Mesenchymal stem cell (in vitro differentiated cells and primary cell): ENCODE data around the gene TMEM182.

Experiments
- DNase-seq: peaks from one replicate; pipeline ENCODE4 v3.0.0-alpha.2; 2013
- H2AFZ ChIP-seq: one replicate; pipeline ENCODE4 v1.6.1; 2013; ENCODE audit warnings: low read depth, mild to moderate bottlenecking, control low read depth, inconsistent platforms, low read length, moderate library complexity
- H2AK5ac ChIP-seq: 2 replicates; pipeline ENCODE4 v1.6.1; 2013; ENCODE audit warnings: low read length, moderate library complexity, mild to moderate bottlenecking, inconsistent platforms; ENCODE audit not compliant: severe bottlenecking
- H2BK120ac ChIP-seq: one replicate; pipeline ENCODE4 v1.6.1; 2013; ENCODE audit warnings: low read depth, mild to moderate bottlenecking, inconsistent platforms, low read length, moderate library complexity
- H2BK12ac ChIP-seq, 2 experiments: one replicate each; pipeline ENCODE4 v1.6.1; 2013; ENCODE audit warnings: inconsistent platforms in 2 of 2, low read length in 2 of 2, mild to moderate bottlenecking in 2 of 2, moderate library complexity in 2 of 2, control low read depth in 1 of 2
- H2BK15ac ChIP-seq: one replicate; pipeline ENCODE4 v1.6.1; 2013; ENCODE audit warnings: mild to moderate bottlenecking, low read depth, inconsistent platforms; ENCODE audit not compliant: poor library complexity, severe bottlenecking
- H2BK5ac ChIP-seq: 2 replicates; pipeline ENCODE4 v1.6.1; 2013; ENCODE audit warnings: low read depth, mild to moderate bottlenecking, low read length, control low read depth, inconsistent platforms; ENCODE audit not compliant: poor library complexity, severe bottlenecking
- H3K14ac ChIP-seq, 2 experiments: one replicate each; pipeline ENCODE4 v1.6.1; 2013; ENCODE audit warnings: inconsistent platforms in 2 of 2, low read length in 2 of 2, control low read depth in 1 of 2, mild to moderate bottlenecking in 1 of 2, moderate library complexity in 1 of 2
- H3K18ac ChIP-seq, 2 experiments: one replicate each; pipeline ENCODE4 v1.6.1; 2013; ENCODE audit warnings: inconsistent platforms in 2 of 2, low read length in 2 of 2, control low read depth in 1 of 2, low read depth in 1 of 2, mild to moderate bottlenecking in 1 of 2
- H3K23ac ChIP-seq, 2 experiments: one replicate each; pipeline ENCODE4 v1.6.1; 2013; ENCODE audit warnings: inconsistent platforms in 2 of 2, low read length in 2 of 2, mild to moderate bottlenecking in 2 of 2, moderate library complexity in 2 of 2, control low read depth in 1 of 2
- H3K27ac ChIP-seq: 2 replicates; pipeline ENCODE4 v1.5.1; 2013; ENCODE audit warnings: mild to moderate bottlenecking, moderate library complexity, low read length, control low read depth, inconsistent platforms; ENCODE audit not compliant: poor library complexity, severe bottlenecking
- H3K27me3 ChIP-seq, 2 experiments: 2 replicates each; pipeline versions ENCODE4 v1.6.1 to v1.7.0; 2013; ENCODE audit warnings: low read length in 2 of 2, mild to moderate bottlenecking in 2 of 2, moderate library complexity in 2 of 2, control low read depth in 1 of 2, inconsistent platforms in 1 of 2; ENCODE audit not compliant: control insufficient read depth in 1 of 2, insufficient read depth in 1 of 2
- H3K36me3 ChIP-seq, 2 experiments: 2 replicates each; pipeline versions ENCODE4 v1.6.1 to v1.7.0; 2013; ENCODE audit warnings: low read length in 2 of 2, control low read depth in 1 of 2, inconsistent platforms in 1 of 2, low read depth in 1 of 2, mild to moderate bottlenecking in 1 of 2; ENCODE audit not compliant: insufficient read depth in 2 of 2, control insufficient read depth in 1 of 2
- H3K4ac ChIP-seq, 2 experiments: one replicate each; pipeline ENCODE4 v1.6.1; 2013; ENCODE audit warnings: inconsistent platforms in 2 of 2, low read length in 2 of 2, mild to moderate bottlenecking in 2 of 2, moderate library complexity in 2 of 2, control low read depth in 1 of 2, low read depth in 1 of 2
- H3K4me1 ChIP-seq: 2 replicates; pipeline ENCODE4 v1.6.1; 2013; ENCODE audit warnings: low read depth, low read length, control low read depth; ENCODE audit not compliant: control insufficient read depth, insufficient read depth
- H3K4me2 ChIP-seq: 2 replicates; pipeline ENCODE4 v1.6.1; 2013; ENCODE audit warnings: low read length, mild to moderate bottlenecking, inconsistent platforms; ENCODE audit not compliant: poor library complexity, severe bottlenecking
- H3K4me3 ChIP-seq, 2 experiments: 2 replicates each; pipeline versions ENCODE4 v1.5.1 to v1.7.0; 2013; ENCODE audit warnings: low read length in 2 of 2, mild to moderate bottlenecking in 2 of 2, control low read depth in 1 of 2, low read depth in 1 of 2; ENCODE audit not compliant: insufficient read depth in 1 of 2
- H3K79me1 ChIP-seq: replicated peaks from 2 replicates; pipeline ENCODE4 v1.6.1; 2013; ENCODE audit warnings: mild to moderate bottlenecking, control low read depth, low read length, inconsistent platforms; ENCODE audit not compliant: poor library complexity, severe bottlenecking
- H3K9ac ChIP-seq: 2 replicates; pipeline ENCODE4 v1.7.0; 2013; ENCODE audit warnings: mild to moderate bottlenecking, low read length, moderate library complexity
- H3K9me3 ChIP-seq: 2 replicates; pipeline ENCODE4 v1.7.0; 2013; ENCODE audit warnings: mild to moderate bottlenecking, low read length; ENCODE audit not compliant: control insufficient read depth
- H4K8ac ChIP-seq: one replicate; pipeline ENCODE4 v1.6.1; 2013; ENCODE audit warnings: inconsistent platforms, mild to moderate bottlenecking, low read length, moderate library complexity
- H4K91ac ChIP-seq: one replicate; pipeline ENCODE4 v1.6.1; 2013; ENCODE audit warnings: mild to moderate bottlenecking, low read length, inconsistent platforms
- WGBS: methylation state at CpG from one replicate; pipeline ENCODE4 v1.1.7; 2013; ENCODE audit warnings: mixed read lengths; 5-methylcytosine and 5-hydroxymethylcytosine counted together

TMEM182 gene

GRCh38 chr2:102768253-102768652 is 6.4 kb downstream of the TMEM182 start:
- Histone ChIP-seq H3K4me1 (peaks cover 5% of the 10 kb centered on the region), H3K9me3 (no peaks in the 10 kb centered on the region), H3K36me3 (peaks cover 0 to 2% of the 10 kb centered on the region in 2 experiments), H2BK15ac (no peak overlapping the region), H3K9ac (no peak overlapping the region), H3K4me2 (no peak overlapping the region), H3K79me1 (no peaks in the 10 kb centered on the region), H2BK12ac (no peak overlapping the region), H2BK120ac (no peak overlapping the region), H3K18ac (no peak overlapping the region), H2BK5ac (no peak overlapping the region), H3K27ac (no peak overlapping the region), H3K4ac (no peak overlapping the region), H2AK5ac (no peak overlapping the region), H4K8ac (no peak overlapping the region), H2AFZ (no peak overlapping the region), H3K23ac (no peak overlapping the region), H4K91ac (no peak overlapping the region), H3K4me3 (no peak overlapping the region), H3K14ac (no peak overlapping the region), H3K27me3 (no peaks in the 10 kb centered on the region)
- WGBS: 98% methylated on average over 3 of the region's 3 CpGs
- DNase-seq: no peak

GRCh38 chr2:102768892-102769291 is 7.1 kb downstream of the TMEM182 start:
- H4K8ac ChIP-seq: no peak overlapping the region

GRCh38 chr2:102770506-102770905 is 8.7 kb downstream of the TMEM182 start:
- Histone ChIP-seq H2BK15ac (no peak overlapping the region), H3K14ac (no peak overlapping the region), H4K91ac (no peak overlapping the region), H3K79me1 (no peaks in the 10 kb centered on the region), H2BK12ac (no peak overlapping the region), H3K4me1 (peaks cover 5% of the 10 kb centered on the region), H3K18ac (no peak overlapping the region), H3K9ac (no peak overlapping the region), H3K4me2 (no peak overlapping the region), H3K9me3 (no peaks in the 10 kb centered on the region), H3K27me3 (no peaks in the 10 kb centered on the region), H2BK120ac (no peak overlapping the region), H2AK5ac (no peak overlapping the region), H3K27ac (peak overlapping the region; percentile 62), H3K4ac (no peak overlapping the region), H4K8ac (no peak overlapping the region), H3K36me3 (peaks cover 0 to 2% of the 10 kb centered on the region in 2 experiments), H2BK5ac (no peak overlapping the region), H2AFZ (no peak overlapping the region), H3K23ac (no peak overlapping the region), H3K4me3 (no peak overlapping the region)
- 80% methylated on average over 3 of the region's 3 CpGs for WGBS
- no peak for DNase-seq

More at GRCh38 chr2:102768892-102769291, 7.1 kb downstream of the TMEM182 start:
- no peak overlapping the region for H2BK5ac ChIP-seq
- no peaks in the 10 kb centered on the region for H3K9me3 ChIP-seq
- no peak overlapping the region for H3K4me2 ChIP-seq
- no peak overlapping the region for H2BK15ac ChIP-seq
- no peak overlapping the region for H3K23ac ChIP-seq
- no peaks in the 10 kb centered on the region for H3K79me1 ChIP-seq
- no peak overlapping the region for H3K4me3 ChIP-seq
- no peak overlapping the region for H3K18ac ChIP-seq
- H3K27ac ChIP-seq: no peak overlapping the region
- no peak overlapping the region for H2AFZ ChIP-seq
- no peak overlapping the region for H3K9ac ChIP-seq
- peaks cover 0 to 2% of the 10 kb centered on the region in 2 experiments for H3K36me3 ChIP-seq
- no peak overlapping the region for H2BK12ac ChIP-seq
- no peak overlapping the region for H3K14ac ChIP-seq
- no peak overlapping the region for H2BK120ac ChIP-seq
- no peak overlapping the region for H2AK5ac ChIP-seq
- peaks cover 5% of the 10 kb centered on the region for H3K4me1 ChIP-seq
- no peaks in the 10 kb centered on the region for H3K27me3 ChIP-seq
- no peak for DNase-seq
- no peak overlapping the region for H3K4ac ChIP-seq
- no peak overlapping the region for H4K91ac ChIP-seq

GRCh38 chr2:102771114-102771513 is 9.3 kb downstream of the TMEM182 start:
- Histone ChIP-seq H3K27ac (peak overlapping the region; percentile 56), H3K4me3 (no peak overlapping the region), H3K14ac (no peak overlapping the region), H2AK5ac (peak overlapping the region; percentile 43), H3K79me1 (no peaks in the 10 kb centered on the region), H3K18ac (no peak overlapping the region), H4K8ac (no peak overlapping the region), H2BK120ac (no peak overlapping the region), H2BK12ac (no peak overlapping the region), H2BK15ac (no peak overlapping the region), H3K9me3 (no peaks in the 10 kb centered on the region), H3K4ac (no peak overlapping the region), H3K36me3 (peaks cover 0 to 2% of the 10 kb centered on the region in 2 experiments), H3K27me3 (no peaks in the 10 kb centered on the region), H3K23ac (no peak overlapping the region), H3K4me1 (peaks cover 5% of the 10 kb centered on the region), H3K4me2 (no peak overlapping the region), H3K9ac (no peak overlapping the region), H2BK5ac (no peak overlapping the region), H4K91ac (no peak overlapping the region), H2AFZ (no peak overlapping the region)
- no peak for DNase-seq
- WGBS: 76% methylated on average over 3 of the region's 3 CpGs
